ENCODE results near the gene SELPLG. TPM values are rescaled to one million over a fixed set of nuclear protein-coding genes. Genes with fewer than 3 reads are reported as not detected.
A peak's percentile ranks its signal among the peaks of the same experiment; 100 is the strongest.
"Not testable (repeated sequence)": the region's sequence is repeated elsewhere in the genome, so short reads cannot be mapped to it uniquely, and the experiment has no call there.

SELPLG gene
- polyA plus RNA-seq, 3 donors from 2014 or later: 429 to 815 (median 508) TPM

- H3K4me1 Mint-ChIP-seq: peaks cover 0 to 1% of the 10 kb centered on the region in 2 donors
- no peak for DNase-seq
- H3K27me3 Mint-ChIP-seq (ENCODE audit: low read depth in 3 of 3): peaks cover 0 to 3% (median 3%) of the 10 kb centered on the region in 3 donors
- H3K36me3 Mint-ChIP-seq: no peaks in the 10 kb centered on the region
- no peak overlapping the region for H3K27ac Mint-ChIP-seq
- no peak overlapping the region for H3K4me3 Mint-ChIP-seq
- H3K9me3 Mint-ChIP-seq: no peaks in the 10 kb centered on the region
Observed at GRCh38 chr12:108599541-108599940, 34.2 kb downstream of the SELPLG start.

GRCh38 chr12:108598553-108599250, 35.0 kb downstream of the SELPLG start:
- Mint-ChIP-seq H3K27me3 (ENCODE audit: low read depth in 3 of 3) (peaks cover 0 to 2% (median 0%) of the 10 kb centered on the region in 3 donors), H3K36me3 (no peaks in the 10 kb centered on the region), H3K27ac (no peak overlapping the region), H3K4me1 (peaks cover 0 to 1% of the 10 kb centered on the region in 2 donors), H3K9me3 (no peaks in the 10 kb centered on the region), H3K4me3 (no peak overlapping the region)
- DNase-seq: no peak

- no peak for DNase-seq
- Mint-ChIP-seq H3K27me3 (ENCODE audit: low read depth in 3 of 3) (no peaks in the 10 kb centered on the region), H3K4me1 (peaks cover 0 to 1% of the 10 kb centered on the region in 2 donors), H3K36me3 (no peaks in the 10 kb centered on the region), H3K9me3 (no peaks in the 10 kb centered on the region), H3K4me3 (peak within 1 kb of the TSS in 1 of 5 donors; percentile 43), H3K27ac (no peak within 1 kb of the TSS)
Observed at GRCh38 chr12:108597559-108598471, 35.9 kb downstream of the SELPLG start, which contains the start of gene TMEM119. TMEM119 (minus strand) TSS chr12:108598084; CDS start chr12:108592383, 5,701 bp downstream.

GRCh38 chr12:108596854-108597558, 36.7 kb downstream of the SELPLG start:
- no peak overlapping the region for H3K27ac Mint-ChIP-seq
- H3K4me3 Mint-ChIP-seq: no peak overlapping the region

GRCh38 chr12:108595711-108596647, 37.7 kb downstream of the SELPLG start:
- no peak for DNase-seq
- H3K27ac Mint-ChIP-seq: no peak overlapping the region

More at GRCh38 chr12:108596854-108597558, 36.7 kb downstream of the SELPLG start:
- H3K27me3 Mint-ChIP-seq (ENCODE audit: low read depth in 3 of 3): no peaks in the 10 kb centered on the region
- DNase-seq: no peak
- H3K4me1 Mint-ChIP-seq: peaks cover 0 to 1% of the 10 kb centered on the region in 2 donors
- no peaks in the 10 kb centered on the region for H3K9me3 Mint-ChIP-seq
- H3K36me3 Mint-ChIP-seq: no peaks in the 10 kb centered on the region

GRCh38 chr12:108594960-108595710, 38.6 kb downstream of the SELPLG start:
- H3K36me3 Mint-ChIP-seq: no peaks in the 10 kb centered on the region
- no peak for DNase-seq
- no peaks in the 10 kb centered on the region for H3K27me3 Mint-ChIP-seq (ENCODE audit: low read depth in 3 of 3)
- H3K27ac Mint-ChIP-seq: no peak overlapping the region
- H3K9me3 Mint-ChIP-seq: no peaks in the 10 kb centered on the region
- H3K4me1 Mint-ChIP-seq: no peaks in the 10 kb centered on the region
- no peak overlapping the region for H3K4me3 Mint-ChIP-seq

More at GRCh38 chr12:108595711-108596647, 37.7 kb downstream of the SELPLG start:
- H3K9me3 Mint-ChIP-seq: no peaks in the 10 kb centered on the region
- no peaks in the 10 kb centered on the region for H3K27me3 Mint-ChIP-seq (ENCODE audit: low read depth in 3 of 3)
- H3K4me1 Mint-ChIP-seq: no peaks in the 10 kb centered on the region
- H3K4me3 Mint-ChIP-seq: no peak overlapping the region
- H3K36me3 Mint-ChIP-seq: no peaks in the 10 kb centered on the region

- Mint-ChIP-seq H3K9me3 (no peaks in the 10 kb centered on the region), H3K4me1 (no peaks in the 10 kb centered on the region), H3K36me3 (no peaks in the 10 kb centered on the region), H3K27ac (no peak overlapping the region), H3K4me3 (no peak overlapping the region), H3K27me3 (ENCODE audit: low read depth in 3 of 3) (no peaks in the 10 kb centered on the region)
- DNase-seq: no peak
Observed at GRCh38 chr12:108594323-108594903, 39.3 kb downstream of the SELPLG start.

GRCh38 chr12:108592033-108592909, 41.4 kb downstream of the SELPLG start:
- H3K4me1 Mint-ChIP-seq: no peaks in the 10 kb centered on the region
- H3K4me3 Mint-ChIP-seq: no peak overlapping the region
- H3K36me3 Mint-ChIP-seq: no peaks in the 10 kb centered on the region
- H3K27me3 Mint-ChIP-seq (ENCODE audit: low read depth in 3 of 3): peaks cover 0 to 2% (median 0%) of the 10 kb centered on the region in 3 donors
- H3K9me3 Mint-ChIP-seq: no peaks in the 10 kb centered on the region
- DNase-seq: no peak
- H3K27ac Mint-ChIP-seq: no peak overlapping the region

GRCh38 chr12:108591267-108591980, 42.3 kb downstream of the SELPLG start:
- peaks cover 0 to 2% (median 0%) of the 10 kb centered on the region in 3 donors for H3K27me3 Mint-ChIP-seq (ENCODE audit: low read depth in 3 of 3)
- H3K4me3 Mint-ChIP-seq: no peak overlapping the region
- no peak overlapping the region for H3K27ac Mint-ChIP-seq
- no peaks in the 10 kb centered on the region for H3K4me1 Mint-ChIP-seq
- no peaks in the 10 kb centered on the region for H3K9me3 Mint-ChIP-seq
- DNase-seq: no peak
- H3K36me3 Mint-ChIP-seq: no peaks in the 10 kb centered on the region

GRCh38 chr12:108590463-108590862, 43.2 kb downstream of the SELPLG start:
- not testable (repeated sequence) for H3K4me1 Mint-ChIP-seq

GRCh38 chr12:108589840-108590229, 43.9 kb downstream of the SELPLG start:
- Mint-ChIP-seq H3K27me3 (ENCODE audit: low read depth in 3 of 3) (peaks cover 0 to 2% (median 2%) of the 10 kb centered on the region in 3 donors), H3K4me1 (no peaks in the 10 kb centered on the region), H3K27ac (no peak overlapping the region), H3K4me3 (no peak overlapping the region), H3K9me3 (no peaks in the 10 kb centered on the region), H3K36me3 (no peaks in the 10 kb centered on the region)
- DNase-seq: no peak

More at GRCh38 chr12:108590463-108590862, 43.2 kb downstream of the SELPLG start:
- not testable (repeated sequence) for DNase-seq; H3K4me3 Mint-ChIP-seq; H3K9me3 Mint-ChIP-seq; H3K36me3 Mint-ChIP-seq; H3K27me3 Mint-ChIP-seq (ENCODE audit: low read depth in 3 of 3); H3K27ac Mint-ChIP-seq
